ENCODE measurements around the gene FGD5.
A peak's percentile ranks its signal among the peaks of the same experiment; 100 is the strongest.

The FGD5 gene

GRCh38 chr3:14846226-14846880 is 27.6 kb downstream of the FGD5 start:
- no peak for TF ChIP-seq REST (IDR thresholded peaks at IDR 0.05; ENCODE audit: insufficient read depth in 1 of 2, low read depth in 2 of 2, low read length in 2 of 2)
- TF ChIP-seq POLR2AphosphoS5 (IDR thresholded peaks at IDR 0.05; ENCODE audit: low read depth, low read length): no peak
- TF ChIP-seq SIN3A (IDR thresholded peaks at IDR 0.05; ENCODE audit: borderline replicate concordance, insufficient read depth, low read length): no peak
- no peak for TF ChIP-seq FOXP2 (optimal IDR thresholded peaks at IDR 0.05; ENCODE audit: borderline replicate concordance, extremely low read depth, extremely low read length, insufficient read depth)
- TF ChIP-seq TAF1 (IDR thresholded peaks at IDR 0.05; ENCODE audit: borderline replicate concordance, insufficient read depth, low read length): no peak

- TF ChIP-seq SIN3A (IDR thresholded peaks at IDR 0.05; ENCODE audit: borderline replicate concordance, insufficient read depth, low read length): no peak
- peak; percentile 96 for TF ChIP-seq FOXP2 (optimal IDR thresholded peaks at IDR 0.05; ENCODE audit: borderline replicate concordance, extremely low read depth, extremely low read length, insufficient read depth)
Observed at GRCh38 chr3:14847613-14848541, 29.1 kb downstream of the FGD5 start.

GRCh38 chr3:14848906-14849305 is 30.1 kb downstream of the FGD5 start:
- TF ChIP-seq REST (IDR thresholded peaks at IDR 0.05; ENCODE audit: insufficient read depth in 1 of 2, low read depth in 2 of 2, low read length in 2 of 2) (no peak), FOXP2 (optimal IDR thresholded peaks at IDR 0.05; ENCODE audit: borderline replicate concordance, extremely low read depth, extremely low read length, insufficient read depth) (no peak), TAF1 (IDR thresholded peaks at IDR 0.05; ENCODE audit: borderline replicate concordance, insufficient read depth, low read length) (no peak), POLR2AphosphoS5 (IDR thresholded peaks at IDR 0.05; ENCODE audit: low read depth, low read length) (no peak), SIN3A (IDR thresholded peaks at IDR 0.05; ENCODE audit: borderline replicate concordance, insufficient read depth, low read length) (no peak)

- TF ChIP-seq POLR2AphosphoS5 (IDR thresholded peaks at IDR 0.05; ENCODE audit: low read depth, low read length) (no peak), SIN3A (IDR thresholded peaks at IDR 0.05; ENCODE audit: borderline replicate concordance, insufficient read depth, low read length) (no peak)
Observed at GRCh38 chr3:14849638-14850230, 31.0 kb downstream of the FGD5 start.

- TF ChIP-seq POLR2AphosphoS5 (IDR thresholded peaks at IDR 0.05; ENCODE audit: low read depth, low read length): no peak
- TF ChIP-seq TAF1 (IDR thresholded peaks at IDR 0.05; ENCODE audit: borderline replicate concordance, insufficient read depth, low read length): no peak
- no peak for TF ChIP-seq FOXP2 (optimal IDR thresholded peaks at IDR 0.05; ENCODE audit: borderline replicate concordance, extremely low read depth, extremely low read length, insufficient read depth)
- no peak for TF ChIP-seq SIN3A (IDR thresholded peaks at IDR 0.05; ENCODE audit: borderline replicate concordance, insufficient read depth, low read length)
- TF ChIP-seq REST (IDR thresholded peaks at IDR 0.05; ENCODE audit: insufficient read depth in 1 of 2, low read depth in 2 of 2, low read length in 2 of 2): no peak
Observed at GRCh38 chr3:14852058-14852594, 33.4 kb downstream of the FGD5 start.

Data from PFSK-1 (cell line).